ENCODE data around the gene SCUBE2. TPM values are rescaled to one million over a fixed set of nuclear protein-coding genes. Genes with fewer than 3 reads are reported as not detected.

Gene SCUBE2
- total and polyA plus RNA-seq, 12 donors, result 0.22 to 4.1 (median 1.5) TPM

DNA sequence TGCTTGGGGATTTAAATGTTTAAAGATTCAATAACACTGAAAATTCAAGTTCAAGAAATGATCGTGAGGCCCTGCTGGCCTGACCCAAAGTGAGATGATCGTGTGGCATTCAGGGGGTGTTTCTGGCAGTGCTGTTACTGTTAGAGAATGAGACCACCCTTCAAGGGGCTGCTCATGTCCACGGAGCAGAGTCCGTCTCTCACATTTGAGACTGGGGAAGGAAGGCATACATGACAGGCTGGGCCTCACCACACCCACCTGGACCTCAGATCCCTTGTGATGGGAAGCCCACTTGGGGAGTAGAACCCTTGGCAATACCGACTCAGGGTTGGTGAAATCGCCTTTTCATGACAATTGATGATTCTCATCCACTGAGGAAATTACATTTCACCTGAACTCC is 71.5 kb downstream of the SCUBE2 start:
- Histone ChIP-seq H3K36me3 (no peaks in the 10 kb centered on the region), H3K27ac (no peak overlapping the region), H3K9me3 (no peaks in the 10 kb centered on the region), H3K4me1 (peaks cover 0 to 44% (median 28%) of the 10 kb centered on the region in 9 donors), H3K27me3 (no peaks in the 10 kb centered on the region), H3K4me3 (no peak overlapping the region)
- TF ChIP-seq, protein P1, sequence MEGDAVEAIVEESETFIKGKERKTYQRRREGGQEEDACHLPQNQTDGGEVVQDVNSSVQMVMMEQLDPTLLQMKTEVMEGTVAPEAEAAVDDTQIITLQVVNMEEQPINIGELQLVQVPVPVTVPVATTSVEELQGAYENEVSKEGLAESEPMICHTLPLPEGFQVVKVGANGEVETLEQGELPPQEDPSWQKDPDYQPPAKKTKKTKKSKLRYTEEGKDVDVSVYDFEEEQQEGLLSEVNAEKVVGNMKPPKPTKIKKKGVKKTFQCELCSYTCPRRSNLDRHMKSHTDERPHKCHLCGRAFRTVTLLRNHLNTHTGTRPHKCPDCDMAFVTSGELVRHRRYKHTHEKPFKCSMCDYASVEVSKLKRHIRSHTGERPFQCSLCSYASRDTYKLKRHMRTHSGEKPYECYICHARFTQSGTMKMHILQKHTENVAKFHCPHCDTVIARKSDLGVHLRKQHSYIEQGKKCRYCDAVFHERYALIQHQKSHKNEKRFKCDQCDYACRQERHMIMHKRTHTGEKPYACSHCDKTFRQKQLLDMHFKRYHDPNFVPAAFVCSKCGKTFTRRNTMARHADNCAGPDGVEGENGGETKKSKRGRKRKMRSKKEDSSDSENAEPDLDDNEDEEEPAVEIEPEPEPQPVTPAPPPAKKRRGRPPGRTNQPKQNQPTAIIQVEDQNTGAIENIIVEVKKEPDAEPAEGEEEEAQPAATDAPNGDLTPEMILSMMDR (IDR thresholded peaks at IDR 0.05), result no peak
- WGBS, 2 donors, result 95 to 98% methylated on average over 6 of the region's 6 CpGs
- intact Hi-C loops (cut with DNase I), result loop anchor here in 8 of 10 donors (5.0 to 10.0 kb wide), 5 partner anchors 72 to 487 kb away; partner anchors contain the start of gene SCUBE2 (in 1 of the 8)
- DNase-seq (no peak), ATAC-seq (no peak)

DNA sequence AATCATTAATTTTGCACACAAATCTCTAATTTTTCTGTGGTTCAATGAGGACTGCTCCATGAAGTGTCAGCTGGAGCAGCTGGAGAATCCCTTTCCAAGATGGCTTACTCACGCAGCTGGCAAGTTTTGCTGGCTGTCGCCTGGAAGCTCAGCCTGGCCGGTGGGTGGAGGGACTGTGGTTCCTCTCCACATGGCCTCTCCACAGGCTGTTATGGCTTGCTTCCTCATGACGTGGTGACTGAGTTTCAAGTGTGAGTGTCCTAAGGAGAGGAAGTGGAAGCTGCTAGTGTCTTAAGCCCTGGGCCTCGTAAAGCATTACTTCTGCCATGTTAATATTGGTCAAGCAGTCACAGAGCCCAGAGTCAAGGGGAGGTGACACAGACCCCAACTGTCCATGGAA is 73.6 kb downstream of the SCUBE2 start:
- intact Hi-C loops (cut with DNase I), result loop anchor here in 8 of 10 donors (5.0 to 10.0 kb wide), 5 partner anchors 75 to 490 kb away; partner anchors contain the start of gene SCUBE2 (in 1 of the 8)

DNA sequence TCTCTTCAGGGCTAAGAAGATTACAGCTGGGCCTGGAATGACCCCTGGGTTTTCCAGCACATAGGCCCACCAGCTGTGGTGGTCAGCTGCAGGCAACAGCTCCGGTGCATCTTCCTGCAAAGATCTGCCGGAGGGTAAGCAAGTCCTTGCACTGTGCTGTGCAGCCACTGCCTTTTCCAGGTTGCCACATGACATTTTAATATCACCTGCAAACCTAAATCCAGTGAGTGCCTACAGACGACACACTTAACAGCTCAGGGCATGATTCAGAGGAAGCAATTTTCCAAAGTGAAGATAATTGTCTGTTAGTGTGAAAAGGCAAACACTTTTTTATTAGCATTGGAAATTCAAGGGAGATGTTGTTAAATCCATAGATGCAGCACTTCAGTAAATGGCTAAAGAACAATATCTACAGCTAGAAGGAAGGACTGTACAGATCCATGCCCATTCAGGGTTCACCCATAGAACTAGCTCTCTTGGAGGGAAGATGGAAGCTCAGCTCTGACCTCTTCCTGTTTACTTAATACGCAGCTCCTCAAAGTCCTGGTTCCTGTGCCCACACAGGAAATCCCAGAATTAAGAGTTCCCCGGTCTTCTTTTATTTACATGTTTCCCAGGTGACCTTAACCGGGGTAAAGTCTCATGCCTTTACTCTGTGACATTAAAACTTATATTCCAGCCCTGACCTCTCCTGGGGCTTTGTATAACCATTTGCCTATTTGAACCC is 74.3 kb downstream of the SCUBE2 start:
- H3K27ac ChIP-seq, result peak overlapping the region in 3 of 10 donors; percentile 25 to 69 (median 42)
- H3K27me3 ChIP-seq, result no peaks in the 10 kb centered on the region
- H3K9me3 ChIP-seq, result peaks cover 0 to 4% (median 0%) of the 10 kb centered on the region in 11 donors
- peaks cover 0 to 44% (median 28%) of the 10 kb centered on the region in 9 donors for H3K4me1 ChIP-seq
- TF ChIP-seq, protein P1 (IDR thresholded peaks at IDR 0.05), result no peak
- ATAC-seq (no peak), DNase-seq (no peak)
- no peak overlapping the region for H3K4me3 ChIP-seq
- 72 to 75% methylated on average over 6 of the region's 6 CpGs for WGBS, 2 donors
- no peaks in the 10 kb centered on the region for H3K36me3 ChIP-seq
- intact Hi-C loops (cut with DNase I), result loop anchor here in 9 of 10 donors (1.0 to 10.0 kb wide), 6 partner anchors 75 to 490 kb away; partner anchors contain the start of gene SCUBE2 (in 1 of the 9)

More for the DNA sequence above, 73.6 kb downstream of the SCUBE2 start:
- DNase-seq (peak; percentile 62 to 66), ATAC-seq (peak; percentile 75 to 91 (median 86))
- H3K27me3 ChIP-seq, result no peaks in the 10 kb centered on the region
- TF ChIP-seq, protein P1 (IDR thresholded peaks at IDR 0.05), result no peak
- H3K9me3 ChIP-seq, result peaks cover 0 to 1% (median 0%) of the 10 kb centered on the region in 11 donors
- peak overlapping the region in 3 of 10 donors; percentile 25 to 69 (median 42) for H3K27ac ChIP-seq
- WGBS, 2 donors, result 53 to 59% methylated on average over 5 of the region's 5 CpGs
- H3K36me3 ChIP-seq, result no peaks in the 10 kb centered on the region
- H3K4me1 ChIP-seq, result peaks cover 0 to 44% (median 28%) of the 10 kb centered on the region in 9 donors
- H3K4me3 ChIP-seq, result no peak overlapping the region

DNA sequence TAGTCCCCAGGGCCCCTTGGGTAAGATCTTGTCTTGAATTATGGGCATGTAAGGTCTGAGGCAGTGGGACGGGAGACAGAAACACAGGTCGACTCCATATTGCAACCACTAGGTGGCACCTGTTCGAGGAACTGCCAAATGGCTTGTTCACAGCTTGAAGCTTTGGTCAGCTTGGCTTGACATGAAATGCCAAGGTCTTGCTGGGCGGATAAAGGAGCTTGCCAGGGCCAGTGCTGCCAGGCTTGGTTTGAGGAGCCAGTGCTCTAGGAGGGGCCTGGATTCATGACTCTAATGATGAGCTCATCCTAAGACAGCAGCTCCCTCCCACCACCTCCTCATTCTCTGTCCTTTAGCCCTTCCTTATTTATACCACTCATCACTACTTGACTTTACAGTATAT is 75.7 kb downstream of the SCUBE2 start:
- Histone ChIP-seq H3K27ac (no peak overlapping the region), H3K4me1 (peaks cover 0 to 32% (median 21%) of the 10 kb centered on the region in 9 donors), H3K27me3 (no peaks in the 10 kb centered on the region), H3K36me3 (no peaks in the 10 kb centered on the region), H3K9me3 (peaks cover 0 to 4% (median 0%) of the 10 kb centered on the region in 11 donors), H3K4me3 (no peak overlapping the region)
- intact Hi-C loops (cut with DNase I), result loop anchor here (1.0 to 10.0 kb wide), 8 partner anchors 77 to 492 kb away; partner anchors contain the start of gene SCUBE2 (in 1 of the 10)
- 11 to 27% methylated on average over 4 of the region's 4 CpGs for WGBS, 2 donors
- DNase-seq (peak in 1 of 2 donors; percentile 66), ATAC-seq (peak; percentile 64 to 84 (median 75))
- TF ChIP-seq, protein P1 (IDR thresholded peaks at IDR 0.05), result peak; percentile 45 to 83 (median 79)

Measured in heart right ventricle (tissue), 16 donors.